HEK293 (cell line): ENCODE measurements around the gene WDR41.

Experiments used
- BCL11A ChIP-seq: fragments of 450-650 bp; formaldehyde crosslinking; IDR thresholded peaks from 2 replicates; pipeline ENCODE4 v1.5.1; 2016; ENCODE audit warnings: low read depth, missing biosample characterization, missing genetic modification characterization
- GFI1B ChIP-seq: fragments of 450-650 bp; formaldehyde crosslinking; IDR thresholded peaks from 2 replicates; pipeline ENCODE4 v1.5.1; 2016; ENCODE audit warnings: missing biosample characterization, missing genetic modification characterization
- HIC1 ChIP-seq: fragments of 450-650 bp; formaldehyde crosslinking; IDR thresholded peaks from 2 replicates; pipeline ENCODE4 v1.5.1; 2016; ENCODE audit warnings: missing biosample characterization, missing genetic modification characterization
- HOXA7 ChIP-seq: sonication (generic); formaldehyde crosslinking; IDR thresholded peaks from 2 replicates; pipeline ENCODE4 v1.8.1; 2022; ENCODE audit warnings: missing genetic modification reagents, borderline replicate concordance
- HOXC10 ChIP-seq: sonication (generic); formaldehyde crosslinking; IDR thresholded peaks from 2 replicates; pipeline ENCODE4 v1.8.1; 2023; ENCODE audit warnings: mild to moderate bottlenecking, missing genetic modification reagents
- KLF8 ChIP-seq: fragments of 450-650 bp; formaldehyde crosslinking; IDR thresholded peaks from 2 replicates; pipeline ENCODE4 v1.5.1; 2016; ENCODE audit warnings: missing biosample characterization, missing genetic modification characterization
- MEIS1 ChIP-seq: sonication (generic); formaldehyde crosslinking; IDR thresholded peaks from 2 replicates; pipeline ENCODE4 v1.8.1; 2022; ENCODE audit warnings: missing genetic modification reagents, mild to moderate bottlenecking, borderline replicate concordance
- RBAK ChIP-seq: fragments of 450-650 bp; formaldehyde crosslinking; IDR thresholded peaks from 2 replicates; pipeline ENCODE4 v1.5.1; 2016; ENCODE audit warnings: missing biosample characterization, missing genetic modification characterization
- REST ChIP-seq: fragments of 450-650 bp; formaldehyde crosslinking; IDR thresholded peaks from 2 replicates; pipeline ENCODE4 v1.5.1; 2016; ENCODE audit warnings: missing biosample characterization, missing genetic modification characterization
- ZIC2 ChIP-seq: fragments of 450-650 bp; formaldehyde crosslinking; IDR thresholded peaks from 2 replicates; pipeline ENCODE4 v1.5.1; 2016; ENCODE audit warnings: missing biosample characterization, missing genetic modification characterization
- ZNF114 ChIP-seq: fragments of 450-650 bp; formaldehyde crosslinking; IDR thresholded peaks from 2 replicates; pipeline ENCODE4 v1.5.0; 2017; ENCODE audit warnings: missing biosample characterization, missing genetic modification characterization
- ZNF133 ChIP-seq: fragments of 450-650 bp; formaldehyde crosslinking; IDR thresholded peaks from 2 replicates; pipeline ENCODE4 v1.5.1; 2016; ENCODE audit warnings: missing biosample characterization, missing genetic modification characterization
- ZNF155 ChIP-seq: fragments of 450-650 bp; formaldehyde crosslinking; IDR thresholded peaks from 2 replicates; pipeline ENCODE4 v1.5.1; 2016; ENCODE audit warnings: missing biosample characterization, missing genetic modification characterization
- ZNF26 ChIP-seq: fragments of 450-650 bp; formaldehyde crosslinking; IDR thresholded peaks from 2 replicates; pipeline ENCODE4 v1.5.1; 2016; ENCODE audit warnings: missing biosample characterization, missing genetic modification characterization
- ZNF292 ChIP-seq: fragments of 450-650 bp; formaldehyde crosslinking; IDR thresholded peaks from 2 replicates; pipeline ENCODE4 v1.5.1; 2016; ENCODE audit warnings: low read depth, missing biosample characterization, missing genetic modification characterization, borderline replicate concordance
- ZNF335 ChIP-seq: fragments of 450-650 bp; formaldehyde crosslinking; conservative IDR thresholded peaks from 2 replicates; pipeline ENCODE4 v1.5.1; 2016; ENCODE audit warnings: missing biosample characterization, missing genetic modification characterization
- ZNF433 ChIP-seq: fragments of 450-650 bp; formaldehyde crosslinking; IDR thresholded peaks from 2 replicates; pipeline ENCODE4 v1.5.1; 2016; ENCODE audit warnings: missing biosample characterization, missing genetic modification characterization, low read depth
- ZNF558 ChIP-seq: fragments of 450-650 bp; formaldehyde crosslinking; IDR thresholded peaks from 2 replicates; pipeline ENCODE4 v1.5.1; 2016; ENCODE audit warnings: missing biosample characterization, missing genetic modification characterization
- ZNF626 ChIP-seq: fragments of 450-650 bp; sonication (Bioruptor Pico); formaldehyde crosslinking; IDR thresholded peaks from 2 replicates; pipeline ENCODE4 v1.5.1; 2018; ENCODE audit warnings: missing biosample characterization, missing genetic modification characterization, inconsistent platforms
- ZNF654 ChIP-seq: fragments of 450-650 bp; formaldehyde crosslinking; IDR thresholded peaks from 2 replicates; pipeline ENCODE4 v1.5.1; 2016; ENCODE audit warnings: low read depth, missing biosample characterization, missing genetic modification characterization
- ZNF701 ChIP-seq: fragments of 450-650 bp; formaldehyde crosslinking; IDR thresholded peaks from 2 replicates; pipeline ENCODE4 v1.5.1; 2016; ENCODE audit warnings: missing biosample characterization, missing genetic modification characterization
- ZNF747 ChIP-seq: fragments of 450-650 bp; formaldehyde crosslinking; IDR thresholded peaks from 2 replicates; pipeline ENCODE4 v1.5.1; 2016; ENCODE audit warnings: missing biosample characterization, missing genetic modification characterization
- ZSCAN5A ChIP-seq: fragments of 450-650 bp; formaldehyde crosslinking; IDR thresholded peaks from 2 replicates; pipeline ENCODE4 v1.5.1; 2016; ENCODE audit warnings: missing biosample characterization, missing genetic modification characterization
- TF ChIP-seq, protein P1 (sequence below): fragments of 450-650 bp; formaldehyde crosslinking; IDR thresholded peaks from 2 replicates; pipeline ENCODE4 v1.5.1; 2016; ENCODE audit warnings: missing biosample characterization, missing genetic modification characterization, borderline replicate concordance
- TF ChIP-seq, protein P2 (sequence below): fragments of 450-650 bp; formaldehyde crosslinking; IDR thresholded peaks from 2 replicates; pipeline ENCODE4 v1.5.1; 2017; ENCODE audit warnings: missing biosample characterization, mild to moderate bottlenecking, missing genetic modification characterization, moderate library complexity

The WDR41 gene

DNA sequence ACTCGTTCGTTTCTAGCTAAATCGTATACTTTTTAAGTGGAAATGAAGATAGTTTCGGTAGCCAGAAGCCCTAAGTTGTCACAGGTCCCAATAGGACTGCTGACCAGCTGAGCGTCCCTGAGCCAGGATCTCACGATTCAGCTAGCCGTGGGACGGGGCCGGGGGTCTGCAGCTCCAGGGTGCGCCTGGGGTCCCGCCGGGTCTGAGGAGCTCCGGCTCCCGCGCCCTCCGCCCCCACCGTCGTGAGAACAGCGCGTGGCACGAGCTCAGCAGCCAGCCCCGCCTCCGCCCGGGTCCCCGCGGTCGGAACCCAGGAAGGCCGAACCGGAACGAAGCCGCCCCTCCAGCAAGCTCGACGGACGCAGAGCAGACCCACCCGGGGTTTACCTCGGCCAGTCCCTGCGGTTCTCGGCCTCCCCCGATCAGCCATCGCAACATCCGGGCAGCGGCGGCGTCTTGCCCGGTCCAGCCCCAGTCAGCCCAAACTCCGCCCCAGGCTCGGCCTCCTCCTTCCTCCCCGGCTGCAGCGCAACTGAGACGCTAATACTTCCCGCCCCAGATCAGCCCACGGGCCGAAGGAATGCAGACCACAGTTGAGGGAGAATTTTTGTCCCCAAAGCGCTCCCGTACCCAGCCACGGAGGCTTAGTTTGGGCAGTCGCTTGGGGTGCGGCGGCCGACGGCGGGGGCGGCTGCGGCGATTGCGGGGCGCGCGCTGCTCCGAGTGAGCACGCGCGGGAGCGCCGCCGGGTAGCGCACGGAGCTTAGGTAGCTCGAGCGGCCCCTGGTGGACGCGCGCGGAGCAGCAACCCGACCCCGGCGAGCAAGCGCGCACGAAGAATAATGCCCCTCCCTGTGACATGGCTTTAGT is at the start of gene WDR41 (continued):
- TF ChIP-seq HIC1 = no peak
- no peak; the same call in 1 of the 2 replicates for TF ChIP-seq BCL11A
- TF ChIP-seq ZSCAN5A = 0 out of 2 replicates have a peak, but pooled peaks have one; percentile 62
- no peak for TF ChIP-seq ZNF155 (tag by site-specific recombination)
- TF ChIP-seq ZNF747 (tag by site-specific recombination) = no peak
- no peak for TF ChIP-seq GFI1B (tag by site-specific recombination)
- no peak for TF ChIP-seq RBAK (tag by site-specific recombination)
- TF ChIP-seq ZNF558 (tag by site-specific recombination) = no peak
- no peak for TF ChIP-seq HOXC10 (CRISPR knock-in tag)
- TF ChIP-seq ZNF133 (tag by site-specific recombination) = 0 out of 2 replicates have a peak, but pooled peaks have one; percentile 6
- no peak for TF ChIP-seq ZNF114 (tag by site-specific recombination)
- peak; percentile 92 for TF ChIP-seq KLF8
- TF ChIP-seq REST (tag by site-specific recombination) = peak; percentile 35; the same call in 1 of the 2 replicates
- peak; percentile 76 for TF ChIP-seq ZNF335 (tag by site-specific recombination)
- TF ChIP-seq ZNF701 (tag by site-specific recombination) = no peak
- no peak for TF ChIP-seq ZNF26
- peak; percentile 49 for TF ChIP-seq ZIC2 (tag by site-specific recombination)
- no peak for TF ChIP-seq ZNF626 (tag by site-specific recombination)
- TF ChIP-seq ZNF292 (tag by site-specific recombination) = no peak
- TF ChIP-seq, protein P1, sequence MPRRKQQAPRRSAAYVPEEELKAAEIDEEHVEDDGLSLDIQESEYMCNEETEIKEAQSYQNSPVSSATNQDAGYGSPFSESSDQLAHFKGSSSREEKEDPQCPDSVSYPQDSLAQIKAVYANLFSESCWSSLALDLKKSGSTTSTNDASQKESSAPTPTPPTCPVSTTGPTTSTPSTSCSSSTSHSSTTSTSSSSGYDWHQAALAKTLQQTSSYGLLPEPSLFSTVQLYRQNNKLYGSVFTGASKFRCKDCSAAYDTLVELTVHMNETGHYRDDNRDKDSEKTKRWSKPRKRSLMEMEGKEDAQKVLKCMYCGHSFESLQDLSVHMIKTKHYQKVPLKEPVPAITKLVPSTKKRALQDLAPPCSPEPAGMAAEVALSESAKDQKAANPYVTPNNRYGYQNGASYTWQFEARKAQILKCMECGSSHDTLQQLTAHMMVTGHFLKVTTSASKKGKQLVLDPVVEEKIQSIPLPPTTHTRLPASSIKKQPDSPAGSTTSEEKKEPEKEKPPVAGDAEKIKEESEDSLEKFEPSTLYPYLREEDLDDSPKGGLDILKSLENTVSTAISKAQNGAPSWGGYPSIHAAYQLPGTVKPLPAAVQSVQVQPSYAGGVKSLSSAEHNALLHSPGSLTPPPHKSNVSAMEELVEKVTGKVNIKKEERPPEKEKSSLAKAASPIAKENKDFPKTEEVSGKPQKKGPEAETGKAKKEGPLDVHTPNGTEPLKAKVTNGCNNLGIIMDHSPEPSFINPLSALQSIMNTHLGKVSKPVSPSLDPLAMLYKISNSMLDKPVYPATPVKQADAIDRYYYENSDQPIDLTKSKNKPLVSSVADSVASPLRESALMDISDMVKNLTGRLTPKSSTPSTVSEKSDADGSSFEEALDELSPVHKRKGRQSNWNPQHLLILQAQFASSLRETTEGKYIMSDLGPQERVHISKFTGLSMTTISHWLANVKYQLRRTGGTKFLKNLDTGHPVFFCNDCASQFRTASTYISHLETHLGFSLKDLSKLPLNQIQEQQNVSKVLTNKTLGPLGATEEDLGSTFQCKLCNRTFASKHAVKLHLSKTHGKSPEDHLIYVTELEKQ (tag by site-specific recombination) = no peak
- TF ChIP-seq ZNF433 (tag by site-specific recombination) = no peak
- TF ChIP-seq, protein P2, sequence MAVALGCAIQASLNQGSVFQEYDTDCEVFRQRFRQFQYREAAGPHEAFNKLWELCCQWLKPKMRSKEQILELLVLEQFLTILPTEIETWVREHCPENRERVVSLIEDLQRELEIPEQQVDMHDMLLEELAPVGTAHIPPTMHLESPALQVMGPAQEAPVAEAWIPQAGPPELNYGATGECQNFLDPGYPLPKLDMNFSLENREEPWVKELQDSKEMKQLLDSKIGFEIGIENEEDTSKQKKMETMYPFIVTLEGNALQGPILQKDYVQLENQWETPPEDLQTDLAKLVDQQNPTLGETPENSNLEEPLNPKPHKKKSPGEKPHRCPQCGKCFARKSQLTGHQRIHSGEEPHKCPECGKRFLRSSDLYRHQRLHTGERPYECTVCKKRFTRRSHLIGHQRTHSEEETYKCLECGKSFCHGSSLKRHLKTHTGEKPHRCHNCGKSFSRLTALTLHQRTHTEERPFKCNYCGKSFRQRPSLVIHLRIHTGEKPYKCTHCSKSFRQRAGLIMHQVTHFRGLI (tag by site-specific recombination) = 0 out of 2 replicates have a peak, but pooled peaks have one; percentile 46
- no peak for TF ChIP-seq HOXA7 (CRISPR knock-in tag)
- TF ChIP-seq MEIS1 = no peak
- peak; percentile 23; the same call in 1 of the 2 replicates for TF ChIP-seq ZNF654 (tag by site-specific recombination)
